ENCODE results near the gene PAF1.

GRCh38 chr19:39408392-39409207, 17.7 kb upstream of the PAF1 start:
- TF ChIP-seq POLR2AphosphoS5 (IDR thresholded peaks at IDR 0.05; ENCODE audit: insufficient read depth in 1 of 2, low read depth in 1 of 2) = peak in 1 of 2 donors; percentile 88
- TF ChIP-seq, protein P1, sequence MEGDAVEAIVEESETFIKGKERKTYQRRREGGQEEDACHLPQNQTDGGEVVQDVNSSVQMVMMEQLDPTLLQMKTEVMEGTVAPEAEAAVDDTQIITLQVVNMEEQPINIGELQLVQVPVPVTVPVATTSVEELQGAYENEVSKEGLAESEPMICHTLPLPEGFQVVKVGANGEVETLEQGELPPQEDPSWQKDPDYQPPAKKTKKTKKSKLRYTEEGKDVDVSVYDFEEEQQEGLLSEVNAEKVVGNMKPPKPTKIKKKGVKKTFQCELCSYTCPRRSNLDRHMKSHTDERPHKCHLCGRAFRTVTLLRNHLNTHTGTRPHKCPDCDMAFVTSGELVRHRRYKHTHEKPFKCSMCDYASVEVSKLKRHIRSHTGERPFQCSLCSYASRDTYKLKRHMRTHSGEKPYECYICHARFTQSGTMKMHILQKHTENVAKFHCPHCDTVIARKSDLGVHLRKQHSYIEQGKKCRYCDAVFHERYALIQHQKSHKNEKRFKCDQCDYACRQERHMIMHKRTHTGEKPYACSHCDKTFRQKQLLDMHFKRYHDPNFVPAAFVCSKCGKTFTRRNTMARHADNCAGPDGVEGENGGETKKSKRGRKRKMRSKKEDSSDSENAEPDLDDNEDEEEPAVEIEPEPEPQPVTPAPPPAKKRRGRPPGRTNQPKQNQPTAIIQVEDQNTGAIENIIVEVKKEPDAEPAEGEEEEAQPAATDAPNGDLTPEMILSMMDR (IDR thresholded peaks at IDR 0.05) = no peak
- TF ChIP-seq POLR2A (IDR thresholded peaks at IDR 0.05) = peak in 1 of 2 donors; percentile 14
